GM21576 (cell line): ENCODE data around the gene NAT8L.

Experiments
- ATAC-seq: cut with Tn5 transposase; IDR thresholded peaks from one replicate; pipeline ENCODE4 v1.9.1; 2021; ENCODE audit warnings: mild to moderate bottlenecking, moderate library complexity; ENCODE audit not compliant: unreplicated experiment

Gene NAT8L

DNA sequence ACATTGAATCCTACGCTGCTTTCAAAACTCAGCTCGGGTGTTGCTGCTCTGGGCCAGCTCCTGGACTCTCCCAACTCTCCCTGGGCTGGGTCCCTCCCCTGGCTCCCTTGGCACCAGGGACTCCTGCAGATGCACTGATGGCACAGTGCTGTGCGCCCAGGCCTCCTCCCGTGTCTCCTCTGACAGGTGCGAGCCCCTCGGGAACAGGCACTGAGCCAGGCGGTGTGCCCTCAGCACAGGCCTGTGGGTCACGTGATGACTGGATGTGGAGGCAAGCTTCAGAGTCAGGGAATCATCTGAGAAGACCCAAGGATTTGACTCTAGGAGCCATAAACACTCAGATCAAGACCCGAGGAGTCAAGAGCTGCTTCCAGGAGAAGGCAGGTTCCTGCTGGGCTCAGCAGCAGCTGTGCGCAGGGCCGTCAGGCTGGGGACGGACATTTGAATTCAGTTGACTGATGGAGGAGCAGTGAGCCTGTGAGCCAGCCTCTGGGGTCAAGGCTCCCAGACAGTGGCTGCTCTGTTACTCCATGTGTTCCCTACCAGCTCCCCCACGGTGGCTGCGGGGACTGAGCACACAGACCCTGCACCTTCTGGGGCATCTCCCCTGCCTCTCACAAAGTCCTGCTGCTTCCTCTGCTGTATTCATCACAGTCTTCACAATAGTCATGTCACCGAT, 33.0 kb downstream of the NAT8L start:
- no peak for ATAC-seq

DNA sequence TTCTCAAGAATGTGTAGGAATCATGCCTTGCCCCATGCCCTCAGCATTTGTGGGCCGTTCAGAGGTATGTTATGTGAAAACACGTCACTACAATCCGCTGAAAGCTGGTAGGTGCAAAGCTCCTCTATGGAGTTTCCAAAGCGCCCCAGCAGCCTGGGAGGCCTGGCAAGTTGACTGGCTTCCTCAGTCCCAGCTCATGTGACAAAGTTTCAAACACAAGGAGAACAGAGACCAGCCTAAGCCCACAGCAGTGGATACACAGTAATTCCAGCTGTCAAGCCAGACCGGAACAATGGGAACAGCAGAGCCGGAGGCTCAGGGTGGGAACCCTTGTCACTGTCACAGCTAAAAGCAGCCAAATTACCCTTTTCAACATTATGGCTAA, 33.5 kb downstream of the NAT8L start:
- no peak for ATAC-seq

DNA sequence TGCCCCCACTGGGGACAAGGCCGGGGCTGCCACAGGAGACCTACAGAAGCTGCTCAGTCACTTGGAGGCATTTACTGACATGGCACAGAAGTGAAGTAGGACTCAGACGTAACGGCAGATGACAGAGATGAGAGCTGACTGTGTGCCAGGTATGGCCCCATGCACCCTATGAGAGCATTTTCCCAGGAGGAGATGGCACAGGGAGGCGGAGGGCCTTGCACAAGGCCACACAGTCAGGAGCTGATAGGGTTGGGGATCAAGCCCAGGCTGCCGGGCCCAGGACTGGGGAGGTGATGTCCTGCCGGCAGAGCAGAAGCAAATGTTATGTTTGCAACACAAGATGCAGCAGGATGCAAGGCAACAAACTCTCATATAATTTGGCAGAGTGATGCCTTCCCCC, 34.1 kb downstream of the NAT8L start:
- no peak for ATAC-seq

DNA sequence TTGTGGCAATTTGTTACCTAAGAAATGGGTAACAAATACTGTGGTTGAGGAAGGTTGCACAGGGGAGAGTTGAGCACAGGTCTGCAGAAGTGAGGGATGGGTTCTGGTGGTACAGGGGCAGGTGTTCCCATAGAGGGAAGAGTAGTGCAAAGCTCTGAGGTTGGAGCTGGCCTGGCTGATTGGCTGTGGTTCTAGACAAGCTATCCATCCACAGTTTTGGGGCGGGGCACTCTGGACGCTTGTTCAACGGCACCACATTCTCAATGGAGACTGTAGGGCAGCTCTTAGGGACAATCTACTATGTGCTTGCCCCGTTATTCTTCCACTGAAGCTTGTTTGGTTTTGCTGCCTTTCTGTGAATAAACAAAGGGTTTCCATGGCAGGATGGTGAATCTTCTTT, 35.4 kb downstream of the NAT8L start:
- no peak for ATAC-seq

DNA sequence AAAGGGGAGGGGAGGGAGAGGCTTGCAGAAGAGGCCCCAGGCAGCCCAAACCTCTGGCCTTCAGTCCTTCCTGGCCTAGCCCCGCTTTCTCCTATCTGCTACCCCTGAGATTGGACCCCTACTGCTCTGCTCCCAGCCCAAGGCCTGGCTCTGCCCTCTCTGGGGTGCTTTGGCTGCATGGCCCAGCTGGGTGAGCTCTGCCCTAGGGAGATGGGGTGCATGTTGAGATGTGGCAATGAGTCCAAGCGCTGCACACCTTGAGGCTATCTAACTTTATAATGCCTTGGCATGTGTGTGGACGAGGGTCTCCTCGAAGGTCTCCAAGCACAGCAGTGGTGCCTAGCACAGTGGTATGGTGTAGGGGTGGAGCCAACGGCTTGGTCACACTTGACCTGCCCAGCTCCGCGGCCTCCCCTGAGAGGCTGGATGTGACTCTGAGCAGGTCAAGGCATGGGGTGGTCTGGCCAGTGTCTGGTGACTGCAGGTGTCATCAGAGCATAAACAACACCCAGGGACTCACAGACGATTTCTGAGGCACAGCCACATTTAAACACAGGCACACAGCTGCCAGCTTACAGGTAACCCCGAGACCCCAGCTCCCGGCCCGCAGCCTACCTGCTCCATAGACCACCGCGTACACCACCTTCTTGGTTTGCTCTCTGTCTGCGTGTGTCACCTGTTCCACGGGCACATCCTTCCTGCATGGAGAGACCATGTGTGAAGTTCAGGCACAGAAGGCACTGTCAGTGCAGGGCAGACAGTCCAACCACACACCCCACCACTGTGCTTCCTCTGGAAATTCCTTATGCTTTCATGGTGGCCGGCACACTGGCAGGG, 36.3 kb downstream of the NAT8L start:
- ATAC-seq: no peak

DNA sequence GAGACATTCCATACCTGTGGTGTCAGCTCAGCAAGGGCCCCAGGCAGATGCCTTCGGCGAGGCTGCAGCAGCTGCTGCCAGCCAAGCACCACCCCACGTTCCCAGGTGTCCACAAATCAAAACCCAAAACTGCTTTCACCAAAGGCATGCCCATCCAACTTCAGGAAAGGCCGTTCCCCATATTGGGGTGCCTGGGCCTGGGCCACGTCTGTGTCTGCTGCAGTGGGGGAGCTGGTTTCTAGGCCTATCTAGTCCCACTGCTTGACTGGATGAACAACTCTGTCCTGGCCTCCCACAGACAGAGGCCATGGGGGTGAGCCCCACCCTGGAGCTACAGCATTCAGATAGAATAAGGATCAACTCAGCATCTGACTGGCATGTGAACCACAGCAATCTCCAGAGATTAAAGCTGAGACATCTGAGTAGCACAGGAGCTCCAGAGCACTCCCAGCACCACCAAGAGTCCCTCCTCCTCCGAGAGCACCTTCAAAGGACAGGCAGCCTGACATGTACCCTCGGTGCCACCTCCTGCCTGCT, 37.0 kb downstream of the NAT8L start:
- ATAC-seq: no peak

DNA sequence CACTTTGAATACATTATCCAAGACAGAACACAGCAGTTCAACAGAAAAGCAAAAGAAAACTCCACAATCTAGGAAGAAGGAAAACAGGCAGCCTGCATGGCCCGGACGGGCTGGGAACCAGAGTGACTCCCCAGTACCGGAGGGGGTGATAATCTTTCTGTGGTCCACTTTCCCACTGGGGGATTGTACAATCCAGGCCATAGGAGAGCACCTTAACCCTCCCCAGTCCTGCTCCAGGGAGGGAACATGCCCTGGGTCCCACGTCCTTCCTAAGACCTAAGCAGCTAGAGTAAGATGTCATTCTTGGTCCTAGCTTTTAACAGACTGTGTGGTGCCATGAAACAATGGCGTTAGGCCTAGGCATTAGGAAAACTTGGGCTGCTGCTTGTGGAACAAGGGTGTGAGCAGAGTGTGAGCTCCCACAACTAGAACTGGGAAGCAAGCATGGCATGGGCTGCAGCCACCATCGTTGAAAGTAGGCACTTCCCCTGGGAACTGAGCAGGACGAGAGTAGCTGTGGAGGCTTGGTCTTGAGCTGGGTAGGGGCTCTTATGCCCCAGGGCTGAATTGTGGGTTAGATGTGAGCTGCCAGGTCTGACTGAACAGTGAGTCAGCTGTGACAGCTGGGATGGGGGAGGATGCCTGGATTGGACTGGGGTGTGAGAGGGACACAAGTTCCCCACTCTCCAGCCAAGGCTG, 42.4 kb downstream of the NAT8L start:
- ATAC-seq: no peak

DNA sequence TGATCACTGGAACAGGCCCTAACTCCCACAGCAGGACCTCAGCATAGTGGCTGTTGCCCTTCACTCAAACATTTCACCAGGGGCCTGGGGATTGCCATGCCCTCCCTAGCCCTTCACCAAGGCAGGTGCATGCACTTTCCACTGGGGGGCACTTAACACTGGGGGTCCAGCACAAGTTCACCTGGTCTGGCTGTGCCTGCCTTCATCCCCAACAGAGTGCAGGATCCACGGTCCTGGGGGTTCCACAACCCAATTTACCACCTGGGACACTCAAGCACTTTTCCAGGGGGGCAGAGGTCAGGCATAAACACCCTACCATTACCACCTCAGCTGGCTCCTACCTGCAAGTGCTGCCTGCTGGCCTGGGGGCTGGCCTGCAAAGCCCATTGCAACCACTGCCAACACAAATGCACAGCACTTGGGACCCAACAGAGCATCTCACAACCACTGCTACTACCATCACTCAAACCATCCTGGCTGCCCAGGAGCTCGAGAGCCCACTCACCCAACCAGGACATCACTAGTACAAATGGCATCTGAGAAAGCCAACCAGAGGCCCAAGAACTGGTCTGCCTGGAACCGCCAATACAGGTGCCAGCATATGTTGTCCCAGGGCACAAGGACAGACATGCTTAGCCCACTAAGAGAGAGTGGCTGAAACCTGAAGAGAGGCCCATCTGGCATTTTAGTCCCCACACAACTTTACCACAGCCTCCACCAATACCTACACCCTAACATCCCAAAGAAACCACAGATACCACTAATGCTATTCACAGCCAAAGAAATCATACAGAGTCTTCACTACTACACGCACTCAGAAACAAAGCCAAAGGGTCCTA, 43.1 kb downstream of the NAT8L start:
- no peak for ATAC-seq

DNA sequence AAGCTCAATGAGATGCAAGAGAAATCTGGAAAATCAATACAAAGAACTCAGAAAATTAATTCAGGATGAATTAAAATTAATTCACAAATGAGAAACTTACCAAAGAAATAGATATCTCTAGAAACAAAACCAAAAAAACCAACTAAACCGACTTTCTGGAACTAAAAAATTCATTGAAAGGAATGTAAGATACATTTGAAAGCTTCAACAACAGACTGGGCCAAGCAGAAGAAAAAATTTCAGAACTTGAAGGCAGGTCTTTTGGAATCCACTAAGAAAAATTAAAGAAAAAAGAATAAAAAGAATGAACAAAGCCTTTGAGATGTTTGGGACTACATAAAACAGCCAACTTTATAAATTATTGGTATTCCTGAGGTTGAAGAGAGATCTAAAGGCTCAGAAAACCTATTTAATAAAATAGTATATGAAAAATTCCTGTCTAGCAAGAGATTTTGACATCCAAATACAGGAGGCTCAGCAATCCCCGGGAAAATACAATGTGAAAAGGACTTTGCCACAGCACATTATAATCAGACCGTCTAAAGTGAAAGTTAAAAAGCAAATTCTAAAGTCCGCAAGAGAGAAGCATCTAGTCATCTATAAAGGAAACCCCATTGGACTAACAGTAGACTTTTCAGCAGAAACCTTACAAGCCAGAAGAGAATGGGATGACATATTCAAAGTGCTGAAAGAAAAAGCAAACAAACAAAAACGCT, 44.2 kb downstream of the NAT8L start:
- no peak for ATAC-seq

DNA sequence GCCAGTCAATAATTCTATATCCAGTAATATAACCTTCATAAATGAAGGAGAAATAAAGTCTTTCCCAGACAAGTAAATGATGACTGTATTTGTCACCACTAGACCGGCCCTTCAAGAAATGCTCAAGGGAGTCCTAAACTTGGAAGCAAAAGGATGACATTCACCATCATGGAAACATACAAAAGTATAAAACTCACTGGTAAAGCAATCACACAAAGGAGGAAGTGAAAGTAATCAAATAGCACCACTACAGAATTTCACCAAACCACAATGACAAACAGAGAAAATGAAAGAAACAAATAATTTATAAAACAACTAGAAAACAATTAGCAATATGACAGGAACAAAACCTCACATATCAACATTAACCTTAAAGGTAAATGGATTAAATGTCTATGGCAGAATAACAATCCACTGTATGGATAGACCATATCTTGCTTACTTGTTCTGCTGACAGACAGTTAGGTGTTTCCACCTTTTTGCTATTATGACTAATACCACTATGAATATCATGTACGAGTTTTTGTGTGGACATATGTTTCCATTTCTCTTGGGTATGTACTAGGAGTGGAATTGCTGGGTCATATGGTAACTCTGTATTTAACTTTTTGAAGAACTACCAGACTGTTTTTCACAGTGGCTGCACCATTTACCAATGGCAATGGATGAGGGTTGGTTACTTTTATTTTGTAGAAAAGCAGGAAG, 44.9 kb downstream of the NAT8L start:
- ATAC-seq: no peak

DNA sequence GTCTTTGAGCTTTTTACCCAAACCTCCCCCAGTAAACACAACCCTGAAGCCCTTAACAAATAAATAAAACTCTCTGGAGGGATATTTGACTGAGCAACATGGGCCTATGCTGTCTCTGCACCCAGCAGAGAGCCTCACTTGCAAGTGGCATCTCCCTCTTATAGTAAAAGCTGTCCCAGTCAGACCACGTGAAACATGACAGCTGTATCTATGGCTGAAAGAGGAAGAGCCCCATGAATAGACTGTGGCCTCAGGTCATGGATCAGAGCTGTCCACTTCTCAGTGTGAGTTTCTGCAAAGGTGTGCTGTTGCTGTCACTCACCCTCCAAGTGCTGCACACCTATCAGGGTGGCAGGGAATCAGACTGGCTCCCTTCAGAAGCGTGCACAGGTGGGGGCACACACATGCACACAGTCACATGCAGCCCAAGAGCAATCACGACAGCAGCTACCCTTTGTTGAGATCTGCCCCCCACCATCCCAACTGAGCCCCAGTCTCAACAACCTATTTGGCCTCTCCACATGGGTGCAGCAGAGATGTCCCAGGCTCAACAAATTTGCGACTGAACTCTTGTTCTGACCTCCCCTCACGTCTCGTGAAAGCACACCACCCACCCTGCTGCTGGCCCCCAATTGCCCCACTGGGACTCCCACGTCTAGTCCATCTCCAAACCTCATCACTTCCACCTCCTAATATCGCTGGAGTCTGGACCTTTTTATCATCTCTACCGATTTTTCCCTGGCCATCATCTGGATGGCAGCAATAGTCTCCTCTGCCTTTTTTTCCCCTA, 45.6 kb downstream of the NAT8L start:
- ATAC-seq: no peak

DNA sequence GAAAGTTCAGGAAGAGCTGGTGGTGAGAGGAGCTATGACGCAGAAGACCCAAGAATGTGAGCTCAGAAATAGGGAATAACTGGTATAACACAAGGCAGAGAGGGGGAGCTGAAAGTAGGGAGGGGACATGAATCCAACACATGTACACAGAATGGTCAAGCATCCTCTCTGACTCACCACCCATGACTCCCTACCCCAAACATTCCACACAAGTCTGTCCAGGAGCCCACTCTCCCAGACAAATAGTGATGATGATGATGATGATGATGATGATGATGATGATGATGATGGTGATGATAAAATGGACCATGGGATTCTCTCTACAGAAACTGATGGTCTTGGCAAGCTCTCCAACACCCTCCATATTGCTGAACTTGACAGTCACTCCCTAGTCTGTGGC, 46.4 kb downstream of the NAT8L start:
- ATAC-seq: no peak

DNA sequence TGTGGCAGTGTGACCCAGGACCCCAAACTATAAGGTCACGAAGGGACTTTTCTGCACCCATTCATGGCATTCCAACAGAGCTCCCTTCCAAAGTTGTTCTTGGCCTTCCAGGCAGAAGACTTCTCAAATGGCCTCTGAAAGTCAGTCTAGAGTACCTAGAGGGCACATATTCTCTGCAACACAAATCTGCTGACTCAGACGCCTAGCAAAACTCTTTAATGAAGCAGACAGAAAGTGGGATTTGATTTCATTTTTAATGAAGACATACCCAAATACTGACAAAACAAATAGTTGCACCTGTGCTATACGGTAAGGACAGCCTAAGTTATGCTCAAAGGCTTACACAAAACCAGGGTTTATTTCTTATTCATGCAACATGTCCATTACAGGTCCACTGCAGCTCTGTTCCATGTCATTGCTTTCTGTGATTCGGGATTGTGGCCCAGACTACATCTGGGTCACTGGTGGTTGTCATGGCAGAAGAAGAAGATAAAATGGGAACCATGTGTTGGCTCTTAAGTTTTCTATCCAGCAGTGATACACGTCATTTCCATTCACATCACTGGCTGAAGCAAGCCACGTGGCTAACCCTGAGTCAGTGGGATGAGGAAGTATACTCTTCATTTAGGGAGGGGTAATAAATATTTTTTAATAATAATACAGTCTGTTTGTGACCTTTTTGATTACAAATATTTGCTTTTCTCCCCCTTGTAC, 57.7 kb downstream of the NAT8L start:
- ATAC-seq: no peak
